ENCODE data around the gene STK4.
A peak's percentile ranks its signal among the peaks of the same experiment; 100 is the strongest.

The STK4 gene

DNA sequence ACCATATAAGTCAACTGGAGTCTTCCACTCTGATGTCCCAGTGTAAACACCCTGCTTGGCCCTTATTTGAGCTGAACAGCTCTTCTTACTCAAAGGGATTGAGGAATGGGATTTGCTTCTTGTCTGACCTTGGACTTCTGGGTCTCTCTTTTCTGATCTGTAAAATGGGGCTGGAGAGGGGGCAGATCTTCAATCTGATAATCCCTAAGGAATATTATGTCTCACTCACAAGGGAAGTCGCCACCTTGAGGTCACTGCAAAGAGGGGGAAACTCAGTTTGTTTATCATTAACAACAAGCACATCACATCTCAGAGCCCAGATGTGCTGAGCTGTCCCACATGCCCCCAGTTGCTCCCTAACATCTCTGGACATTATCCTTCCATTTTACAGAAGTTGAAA is 119.6 kb downstream of the STK4 start:
- DNase-seq (ENCODE audit: low spot score) = no peak

DNA sequence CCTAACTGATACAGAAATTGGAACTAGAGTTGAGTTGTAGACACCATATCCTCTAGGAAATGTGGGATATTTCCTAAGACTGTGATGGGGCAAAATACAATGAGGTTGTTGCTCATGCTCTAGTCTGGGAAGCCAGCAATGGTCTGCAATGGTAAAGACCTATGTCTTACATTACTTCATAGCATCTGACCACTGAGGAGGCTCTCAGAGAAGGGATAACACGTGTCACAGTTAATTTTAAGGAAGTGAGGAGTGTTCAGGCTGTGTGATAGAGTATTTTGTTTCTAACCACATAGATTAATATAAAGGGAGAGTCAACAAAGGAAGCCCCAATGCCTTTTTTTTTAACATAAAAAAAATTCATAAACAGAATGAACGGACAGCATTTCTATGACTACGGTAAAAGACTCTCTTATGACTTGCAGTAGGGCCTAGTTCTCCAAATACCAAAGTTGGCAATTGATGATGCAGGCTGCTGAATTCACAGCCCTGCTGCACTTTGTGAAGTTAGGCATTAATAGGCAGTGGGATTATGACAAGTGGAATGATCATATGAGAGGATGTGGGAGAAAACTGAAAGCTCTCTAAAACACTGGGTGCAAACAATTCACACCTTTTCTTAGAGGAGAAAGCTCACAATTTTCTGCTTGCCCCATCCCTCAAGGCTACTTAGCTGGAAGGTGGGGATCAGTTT is 120.9 kb downstream of the STK4 start:
- DNase-seq (ENCODE audit: low spot score) = no peak

DNA sequence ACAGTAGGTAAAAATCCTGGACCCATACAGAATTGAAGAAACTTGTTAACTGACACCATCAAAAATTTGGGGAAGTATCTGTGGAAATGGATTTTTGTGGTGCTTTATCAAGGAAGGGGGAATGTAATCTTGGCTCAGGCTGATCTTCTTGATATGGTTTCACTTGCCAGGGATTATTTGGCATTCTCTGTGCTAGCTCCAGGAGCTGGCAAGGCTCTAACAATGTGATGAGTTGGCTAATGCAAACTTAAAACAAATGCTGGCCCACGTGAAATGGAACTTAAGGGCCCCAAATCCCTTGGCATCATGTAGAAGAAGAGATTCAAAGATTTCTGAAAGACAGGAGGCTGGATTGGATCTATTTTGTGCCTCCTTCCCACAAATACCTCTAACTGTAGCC is 121.5 kb downstream of the STK4 start:
- DNase-seq (ENCODE audit: low spot score) = no peak

DNA sequence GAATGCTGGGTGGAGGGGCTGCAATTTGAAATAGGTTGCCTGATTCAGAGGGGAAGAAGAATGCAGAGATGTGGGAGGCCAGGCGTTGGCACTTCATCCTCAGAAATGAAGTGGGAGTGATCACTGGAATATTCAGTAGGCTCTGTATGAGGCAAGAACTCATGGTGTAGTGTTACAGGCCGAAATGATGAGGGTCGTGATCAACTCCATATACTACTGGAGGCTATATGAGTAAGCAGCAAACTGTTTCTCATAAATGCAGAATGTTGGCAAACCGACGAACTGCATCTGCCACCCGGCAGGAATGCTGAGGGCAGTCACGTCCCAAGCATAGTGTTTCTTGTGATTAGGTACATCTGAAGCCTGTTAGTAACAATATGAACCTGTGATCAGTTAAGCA is 121.9 kb downstream of the STK4 start:
- DNase-seq (ENCODE audit: low spot score) = no peak

DNA sequence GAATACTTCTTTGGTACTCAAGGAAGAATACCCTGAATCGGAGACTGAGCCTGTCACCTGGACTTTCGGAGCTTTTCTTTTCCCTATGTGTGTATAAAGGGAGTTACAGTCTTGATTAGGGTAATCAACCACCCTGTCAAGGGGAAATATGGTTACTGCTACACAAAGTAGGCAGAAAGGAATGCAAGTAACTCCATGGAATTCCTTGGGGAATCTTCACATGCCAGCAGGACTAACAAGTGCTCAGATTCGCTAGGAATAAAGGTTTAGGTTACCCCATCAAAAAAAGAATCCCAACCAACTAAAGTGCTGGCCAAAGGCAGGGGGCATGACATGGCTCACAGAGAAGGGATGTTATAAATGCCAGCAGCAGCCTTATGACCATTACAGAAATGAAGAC is 124.2 kb downstream of the STK4 start:
- DNase-seq (ENCODE audit: low spot score) = no peak

DNA sequence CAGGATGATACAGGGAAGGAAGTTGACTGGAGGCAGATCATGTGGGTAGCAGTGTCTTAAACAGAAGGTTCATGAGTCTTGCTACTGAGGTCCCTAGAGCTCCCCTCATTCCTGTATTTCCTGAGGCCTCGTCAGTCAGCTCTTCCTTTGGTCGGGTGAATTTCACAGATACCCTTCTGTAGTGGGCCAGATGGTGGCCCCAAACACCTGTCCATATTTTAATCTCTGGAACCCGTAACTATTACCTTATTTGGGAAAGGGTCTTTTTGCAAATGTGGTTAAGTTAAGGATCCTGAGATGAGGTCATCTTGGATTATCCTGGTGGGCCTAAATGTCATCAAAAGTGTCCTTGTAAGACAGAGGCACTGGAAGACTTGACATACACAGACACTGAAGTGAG is 125.1 kb downstream of the STK4 start:
- no peak for DNase-seq (ENCODE audit: low spot score)

DNA sequence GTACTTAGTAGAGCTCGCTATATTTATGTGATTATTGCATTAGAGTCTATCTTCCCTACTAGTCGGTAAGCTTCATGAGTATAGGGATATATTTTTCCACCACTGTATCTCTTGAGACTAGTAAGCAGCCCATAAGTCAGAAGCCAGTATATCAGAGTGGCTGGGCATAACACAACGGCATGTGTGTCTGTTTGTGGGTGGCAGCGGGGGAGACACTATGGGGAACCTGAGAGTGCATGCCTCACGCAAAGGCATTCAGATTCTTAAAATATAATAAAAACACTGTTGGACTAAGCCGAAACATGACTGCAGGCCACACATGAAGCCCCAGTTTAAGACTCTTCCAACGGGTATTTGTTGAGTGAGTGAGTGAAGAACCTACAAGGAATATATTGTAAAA is 126.6 kb downstream of the STK4 start:
- no peak for DNase-seq (ENCODE audit: low spot score)

DNA sequence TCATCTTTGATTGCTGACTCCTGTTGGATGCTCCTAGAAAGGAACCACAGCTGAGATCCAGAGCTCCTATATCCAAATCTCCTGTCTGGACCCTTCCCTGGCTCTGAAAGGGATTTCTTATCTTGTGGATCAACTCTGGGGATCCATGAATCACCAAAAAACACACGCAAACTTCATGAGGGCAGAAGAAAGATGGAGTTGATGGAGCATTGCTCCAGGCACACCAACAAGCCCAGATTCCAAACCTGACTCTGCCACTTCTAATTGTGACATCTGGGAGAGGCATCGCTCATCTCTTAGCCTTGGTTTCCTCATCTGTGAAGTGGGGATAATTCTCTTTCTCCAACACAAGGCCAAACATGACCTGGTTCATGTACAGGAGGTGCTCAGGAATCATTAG is 127.9 kb downstream of the STK4 start:
- no peak for DNase-seq (ENCODE audit: low spot score)

DNA sequence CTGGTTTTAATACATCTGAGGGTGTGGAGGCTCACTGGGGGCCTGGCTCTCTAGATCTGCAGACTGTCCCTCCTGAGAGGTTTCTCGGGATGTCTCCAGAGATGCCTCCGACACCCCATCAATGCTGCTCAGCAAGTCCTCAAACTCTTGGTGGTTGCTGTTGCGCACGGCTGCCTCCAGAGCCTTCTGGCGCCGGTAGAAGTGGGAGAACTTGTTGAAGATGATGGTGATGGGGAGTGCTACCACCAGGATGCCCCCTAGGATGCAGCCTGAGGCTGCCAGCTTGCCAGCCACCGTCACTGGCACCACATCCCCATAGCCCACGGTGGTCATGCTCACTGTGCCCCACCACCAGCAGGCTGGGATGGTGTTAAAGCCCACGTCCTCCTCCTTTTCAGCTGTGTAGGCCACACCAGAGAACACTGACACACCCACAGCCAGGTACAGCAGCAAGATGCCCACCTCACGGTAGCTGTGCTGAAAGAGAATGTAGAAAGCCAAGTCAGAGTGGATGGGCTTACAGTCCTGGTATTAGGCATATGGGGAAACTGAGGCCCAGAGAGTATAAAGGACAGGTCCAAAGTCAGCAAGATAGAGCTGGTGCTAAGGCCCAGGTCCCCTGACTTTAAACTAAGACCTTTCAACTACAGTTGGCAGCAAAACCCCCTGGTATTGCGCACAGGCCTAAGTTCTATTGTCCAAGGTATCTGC is 128.7 kb downstream of the STK4 start:
- DNase-seq (ENCODE audit: low spot score) = no peak

DNA sequence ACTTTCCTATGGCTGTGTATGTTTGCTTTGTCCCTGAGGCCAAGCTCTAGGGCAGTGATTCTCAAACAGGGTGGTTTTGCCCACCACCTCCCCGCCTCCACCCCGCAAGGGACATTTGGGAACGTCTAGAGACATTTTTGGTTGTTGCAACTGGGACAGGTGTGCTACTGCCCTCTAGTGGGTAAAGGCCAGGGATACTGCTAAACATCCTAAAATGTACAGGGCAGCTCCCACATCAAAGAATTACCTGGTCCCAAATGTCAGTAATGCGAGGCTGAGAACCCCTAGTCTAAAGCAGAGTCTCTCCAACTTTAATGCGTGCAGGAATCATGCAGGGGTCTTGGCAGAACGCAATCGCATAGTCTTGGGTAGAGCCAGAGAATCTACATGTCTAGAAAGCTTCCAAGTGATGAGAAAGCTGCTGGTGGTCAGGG is 129.5 kb downstream of the STK4 start:
- DNase-seq (ENCODE audit: low spot score) = peak; percentile 83

DNA sequence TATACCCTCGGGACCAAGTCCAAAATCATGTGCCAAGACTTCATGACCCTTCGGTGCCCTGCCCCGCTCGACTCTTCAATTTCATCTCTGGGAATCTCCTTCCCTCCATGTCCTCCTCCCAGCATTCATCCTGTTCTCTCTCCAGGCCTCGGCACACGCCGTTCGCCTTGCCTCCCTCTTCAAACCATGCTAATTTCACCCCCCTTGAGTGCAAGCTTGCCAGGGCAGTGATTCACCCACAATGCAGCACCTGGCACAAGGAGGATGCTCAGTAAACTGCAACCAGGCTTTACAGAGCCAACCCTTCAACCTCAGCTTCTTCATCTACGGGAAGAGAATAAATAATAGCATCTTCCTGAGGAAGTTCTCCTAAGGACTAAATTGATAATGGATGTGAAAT is 130.5 kb downstream of the STK4 start:
- no peak for DNase-seq (ENCODE audit: low spot score)

DNA sequence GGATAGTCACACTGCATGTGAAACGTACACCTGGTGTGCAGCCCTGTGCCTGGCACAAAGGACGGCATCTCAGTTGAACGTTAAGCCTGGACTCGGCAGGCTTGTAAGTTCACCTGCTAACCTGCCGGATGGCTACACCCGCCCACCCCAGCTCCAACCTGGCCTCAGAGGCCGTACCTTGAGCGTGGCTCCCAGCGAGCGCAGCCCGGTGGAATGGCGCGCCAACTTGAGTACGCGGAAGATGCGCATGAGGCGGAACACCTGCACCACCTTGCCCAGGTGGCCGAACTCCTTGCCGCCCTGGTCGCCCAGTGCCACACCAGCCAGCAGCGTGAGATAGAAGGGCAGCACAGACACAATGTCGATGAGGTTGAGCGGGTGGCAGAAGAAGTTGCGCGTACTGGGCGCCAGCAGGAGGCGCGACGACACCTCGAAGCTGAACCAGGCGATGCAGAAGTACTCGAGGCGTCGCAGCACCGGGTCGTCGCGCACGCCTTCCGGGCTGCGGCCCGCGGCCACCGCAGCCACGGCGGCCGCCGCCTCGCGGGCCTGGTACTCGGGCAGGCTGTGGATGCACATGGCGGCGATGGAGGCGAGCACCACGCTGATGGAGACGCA is 131.3 kb downstream of the STK4 start:
- peak; percentile 53 for DNase-seq (ENCODE audit: low spot score)

DNA sequence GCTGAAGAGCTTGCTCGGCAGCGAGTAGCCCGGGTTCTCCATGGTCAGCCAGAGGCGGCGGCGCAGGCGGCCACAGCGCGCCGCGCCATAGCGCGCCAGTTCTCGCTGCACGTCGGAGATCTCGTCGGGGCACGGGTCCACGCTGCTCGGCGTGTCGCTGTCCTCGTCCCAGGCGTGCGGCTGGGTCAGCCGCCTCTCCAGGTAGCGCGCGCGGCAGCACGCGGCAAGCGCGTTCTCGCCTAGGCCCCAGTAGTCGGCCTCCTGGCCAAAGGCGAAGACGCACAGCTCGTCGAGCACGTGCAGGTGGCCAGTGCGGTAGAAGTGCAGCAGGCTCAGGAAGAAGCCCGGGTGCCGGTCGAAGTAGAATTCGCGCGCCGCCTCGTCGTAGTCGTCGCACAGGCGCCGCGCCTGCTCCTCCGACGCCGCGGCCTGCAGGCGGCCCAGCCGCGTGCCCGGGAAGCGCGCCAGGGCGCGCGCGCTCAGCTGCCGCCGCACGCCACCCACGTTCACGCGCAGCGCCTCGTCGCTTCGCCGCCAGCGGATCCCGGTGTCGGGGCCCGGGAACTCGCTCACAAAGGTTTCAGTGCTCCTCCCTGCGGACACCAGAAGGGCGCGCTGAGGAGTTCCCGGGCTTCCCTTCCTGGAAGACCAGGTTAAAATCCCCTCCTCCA is 131.9 kb downstream of the STK4 start:
- DNase-seq (ENCODE audit: low spot score) = peak; percentile 86

DNA sequence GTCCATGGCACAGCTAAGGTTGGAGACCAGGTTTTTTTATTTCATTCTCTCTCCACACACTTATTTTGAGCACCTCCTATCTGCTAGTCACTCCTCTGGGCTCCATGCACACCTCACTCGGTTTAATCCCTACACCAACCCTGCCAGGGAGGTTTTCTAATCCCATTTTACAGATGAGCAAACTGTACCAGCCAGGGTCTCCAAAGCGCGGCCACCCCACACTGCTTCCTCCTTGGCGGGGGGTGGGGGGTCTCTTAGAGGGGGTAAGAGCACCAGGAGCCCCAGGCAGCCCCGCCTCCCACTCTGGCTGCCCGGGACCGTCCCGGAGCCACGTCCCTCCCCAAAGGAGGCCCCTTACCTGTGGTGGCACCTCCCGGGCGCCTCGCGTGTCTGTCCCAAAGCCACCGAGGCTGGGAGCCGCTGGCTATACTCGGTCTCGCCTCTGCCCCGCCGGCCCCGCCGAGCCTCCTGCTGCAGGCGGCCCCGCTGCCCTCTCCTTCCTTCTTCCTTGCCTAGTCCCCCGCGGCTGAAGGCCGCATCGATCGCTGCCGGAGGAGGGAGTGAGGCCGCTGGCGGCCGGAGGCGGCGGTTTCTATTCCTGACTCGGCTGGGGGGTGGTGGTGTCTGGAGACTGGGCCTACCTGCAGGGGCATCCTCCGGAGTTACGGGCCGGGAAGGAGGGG is 134.4 kb downstream of the STK4 start, which contains the start of gene KCNS1:
KCNS1 (minus strand) TSS at position 565 of the 683 bp plus-strand sequence. CDS start 1,891 bp downstream, outside the sequence.
- peak; percentile 81 for DNase-seq (ENCODE audit: low spot score)

DNA sequence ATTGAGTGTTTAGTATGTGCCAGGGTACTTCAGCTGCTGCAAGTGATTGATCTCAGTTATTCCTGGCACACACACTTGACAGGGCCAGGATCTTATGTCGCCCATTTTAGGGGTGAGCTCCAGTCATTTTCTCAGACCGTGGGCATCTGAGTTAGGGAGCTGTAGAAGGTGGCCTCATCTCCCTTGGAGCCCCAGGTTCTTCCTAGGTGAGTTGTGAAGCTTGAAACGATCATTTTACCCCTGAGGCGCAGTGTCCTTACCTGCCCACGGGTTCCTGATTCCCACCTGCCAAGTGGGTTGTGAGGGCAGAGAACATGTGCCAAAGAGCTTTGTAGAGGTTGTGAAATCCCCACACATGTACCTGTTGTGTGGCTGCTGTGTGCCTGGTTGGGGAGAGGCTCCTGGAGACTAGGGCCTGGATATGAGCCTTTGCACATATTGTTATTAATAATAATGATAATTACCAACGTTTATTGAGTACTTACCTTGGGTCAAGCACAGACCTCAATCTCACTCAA is 135.1 kb downstream of the STK4 start:
- no peak for DNase-seq (ENCODE audit: low spot score)

DNA sequence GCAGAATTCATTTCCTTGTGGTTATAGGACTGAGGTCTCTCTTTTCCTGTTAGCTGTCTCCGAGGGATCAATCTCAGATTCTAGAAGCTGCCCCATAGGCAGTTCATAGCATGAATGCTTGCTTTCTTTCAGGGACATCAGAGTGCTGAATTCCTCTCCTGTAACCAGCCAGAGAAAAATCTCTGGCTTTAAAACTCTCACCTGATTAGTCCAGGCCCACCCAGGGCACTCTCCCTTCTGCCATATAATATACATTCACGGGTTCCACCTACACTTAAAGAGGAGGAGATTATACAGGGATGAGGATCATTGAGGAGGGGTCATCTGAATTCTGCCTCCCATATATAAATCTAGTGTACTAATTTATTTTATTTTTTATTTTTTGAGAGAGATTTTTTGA is 136.8 kb downstream of the STK4 start:
- DNase-seq (ENCODE audit: low spot score) = no peak

DNA sequence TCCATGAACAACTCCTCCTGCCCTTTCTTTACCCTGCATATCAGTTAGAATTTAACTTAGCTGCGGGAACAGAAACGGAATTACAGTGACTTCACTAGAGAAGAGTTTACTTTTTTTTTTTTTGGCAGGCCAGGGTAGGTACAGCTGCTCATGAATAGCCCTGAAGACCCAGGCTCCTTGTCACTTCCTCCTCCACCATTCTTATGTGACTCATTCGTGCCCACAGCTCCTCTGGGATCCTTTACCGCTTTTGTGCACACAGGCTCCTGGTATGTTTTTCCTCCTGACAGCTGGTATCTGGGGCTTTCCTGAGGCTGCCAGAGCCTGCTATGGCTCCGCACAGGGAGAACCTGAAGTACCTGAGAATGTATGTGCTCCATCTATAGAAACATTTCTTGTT is 138.5 kb downstream of the STK4 start:
- DNase-seq (ENCODE audit: low spot score) = no peak

DNA sequence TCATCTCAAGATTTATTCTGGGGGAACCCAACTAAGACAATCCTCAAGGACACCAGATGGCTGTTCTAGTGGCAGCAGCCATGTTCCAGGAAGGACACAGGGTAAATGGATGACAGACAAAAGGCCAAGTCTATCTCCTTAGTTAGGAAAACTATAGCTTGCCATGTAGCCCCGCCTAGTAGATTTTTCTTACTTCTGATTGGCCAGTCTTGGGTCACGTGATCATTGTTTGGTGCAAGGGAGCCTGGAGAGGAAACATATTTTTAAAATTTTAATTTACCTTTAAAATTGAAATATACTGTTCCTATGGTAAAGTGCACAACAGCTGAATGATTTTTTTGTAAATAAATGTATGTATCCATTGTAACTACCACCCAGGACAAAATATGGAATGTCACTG is 139.0 kb downstream of the STK4 start:
- no peak for DNase-seq (ENCODE audit: low spot score)

DNA sequence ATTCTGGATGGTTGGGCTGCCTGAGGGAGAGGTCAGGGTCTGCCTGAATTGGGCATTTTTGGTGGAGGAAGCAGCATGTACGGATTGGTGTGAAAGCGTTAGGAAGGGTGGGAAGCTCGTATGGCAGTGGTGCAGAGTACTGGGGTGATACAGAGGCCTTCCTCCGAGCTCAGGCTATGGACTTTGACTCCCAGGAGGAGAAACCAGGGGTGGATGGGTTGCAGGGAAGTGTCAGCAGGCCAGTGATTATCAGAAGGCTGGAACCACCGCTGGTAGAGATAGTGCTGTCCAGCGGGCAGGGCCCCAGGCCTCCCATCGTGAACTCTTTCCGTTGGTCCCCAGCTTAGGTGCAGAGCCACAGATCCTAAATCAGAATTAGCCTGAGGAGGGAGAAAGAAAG is 143.3 kb downstream of the STK4 start:
- no peak for DNase-seq (ENCODE audit: low spot score)

DNA sequence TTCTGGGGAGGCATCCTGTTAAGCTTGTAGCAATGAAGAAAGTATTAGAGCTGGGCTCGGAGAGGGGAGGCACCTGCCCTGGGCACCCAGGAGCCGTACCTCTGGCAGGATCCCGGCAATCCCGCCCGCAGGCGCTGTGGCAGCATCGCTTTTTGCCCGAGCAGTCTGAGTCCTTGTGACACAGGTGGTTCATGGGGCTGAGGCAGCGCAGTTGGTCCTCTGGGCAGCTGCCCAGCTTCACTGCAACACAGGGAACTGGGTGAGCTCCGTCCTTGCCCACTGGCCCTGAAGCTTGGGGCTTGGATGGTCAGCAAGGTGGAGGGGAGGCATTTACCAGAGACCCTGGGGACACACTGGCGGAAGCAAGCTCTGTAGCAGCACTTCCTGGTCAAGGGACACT is 144.0 kb downstream of the STK4 start:
- DNase-seq (ENCODE audit: low spot score) = no peak

DNA sequence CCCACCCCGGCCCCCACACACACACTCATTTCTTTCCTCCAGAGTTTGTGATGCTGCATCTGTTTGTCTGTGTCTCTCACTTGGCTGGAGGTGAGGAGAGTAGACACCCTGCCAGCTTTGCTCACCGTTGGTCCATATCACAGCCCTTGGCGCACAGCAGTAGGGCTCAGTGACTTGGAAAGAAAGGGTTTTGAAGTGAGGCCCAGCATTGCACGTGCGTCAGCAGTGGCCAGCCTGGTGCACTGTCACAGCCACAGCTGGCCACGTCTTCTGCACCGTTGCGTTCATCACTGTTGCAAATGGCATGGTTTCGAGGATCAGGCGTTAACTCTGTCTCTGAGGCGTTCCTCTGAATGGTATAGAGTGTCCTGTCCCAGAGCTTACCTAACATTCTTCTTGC is 145.0 kb downstream of the STK4 start:
- no peak for DNase-seq (ENCODE audit: low spot score)

Measured in iPS-NIHi11 (cell line).